GM19395 (cell line): Measurements from ENCODE around the gene DLGAP4.

Source experiments
- ATAC-seq: cut with Tn5 transposase; IDR thresholded peaks from one replicate; pipeline ENCODE4 v1.9.1; 2021; ENCODE audit warnings: mild to moderate bottlenecking, moderate library complexity; ENCODE audit not compliant: unreplicated experiment

DLGAP4 gene

DNA sequence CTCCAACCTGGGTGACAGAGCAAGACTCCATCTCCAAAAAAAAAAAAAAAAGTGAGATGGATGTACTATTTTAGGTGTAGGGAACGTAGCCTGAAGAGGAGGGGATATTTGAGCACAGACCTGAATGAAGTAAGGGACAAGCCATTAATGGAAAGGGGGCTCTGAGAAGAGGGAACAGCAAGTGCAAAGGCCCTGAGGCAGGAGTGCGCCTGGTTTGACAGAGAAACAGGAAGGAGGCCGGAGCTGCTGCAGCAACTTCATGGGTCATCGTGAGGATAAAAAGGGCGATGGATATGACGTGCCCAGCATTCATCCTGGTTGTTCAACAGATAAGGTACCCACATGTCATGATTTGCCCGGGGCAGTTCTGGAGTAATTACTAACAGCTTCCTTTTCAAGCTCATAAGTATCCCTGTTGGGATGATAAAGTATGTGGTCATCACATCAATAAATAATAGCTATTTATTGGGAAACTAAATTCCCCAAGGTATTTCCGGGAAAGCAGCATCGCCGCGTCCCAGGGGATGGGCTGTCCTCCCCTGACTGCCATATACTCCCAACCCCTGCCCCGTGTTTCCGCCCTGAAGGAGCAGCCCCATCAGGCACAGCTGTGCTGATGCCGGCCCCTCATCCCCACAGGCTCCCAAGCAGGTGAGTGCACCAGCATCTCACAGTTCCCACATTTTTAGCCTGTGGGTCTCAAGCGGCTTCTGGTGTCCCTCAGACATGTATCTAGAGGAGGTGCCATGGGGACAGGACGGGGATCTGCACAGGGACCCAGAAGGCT lies 43.4 kb downstream of the DLGAP4 start:
- ATAC-seq = no peak

GRCh38 chr20:36350439-36350838 lies 44.3 kb downstream of the DLGAP4 start:
- ATAC-seq = no peak

DNA sequence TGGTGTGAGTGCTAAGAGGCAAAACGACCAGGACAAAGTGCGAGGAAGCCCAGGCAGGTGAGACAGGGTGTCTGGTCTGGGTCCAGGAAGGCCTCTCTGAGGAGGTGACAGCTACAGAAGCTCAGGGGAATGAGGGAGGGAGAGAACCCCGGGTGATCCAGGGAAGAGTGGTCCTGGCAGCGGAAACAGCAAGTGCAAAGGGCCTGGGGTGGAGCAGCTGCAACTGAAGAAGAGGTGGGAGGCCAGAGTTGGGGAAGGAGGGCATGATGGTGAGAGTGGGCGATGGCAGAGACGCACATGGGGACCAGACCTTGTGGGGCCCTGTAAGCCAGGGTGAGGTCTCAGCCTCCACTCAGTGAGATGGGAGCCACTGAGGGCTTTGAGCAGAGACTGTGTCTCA lies 45.8 kb downstream of the DLGAP4 start:
- no peak for ATAC-seq

- no peak for ATAC-seq
These were observed 46.9 kb downstream of the DLGAP4 start for GRCh38 chr20:36352843-36353553.

DNA sequence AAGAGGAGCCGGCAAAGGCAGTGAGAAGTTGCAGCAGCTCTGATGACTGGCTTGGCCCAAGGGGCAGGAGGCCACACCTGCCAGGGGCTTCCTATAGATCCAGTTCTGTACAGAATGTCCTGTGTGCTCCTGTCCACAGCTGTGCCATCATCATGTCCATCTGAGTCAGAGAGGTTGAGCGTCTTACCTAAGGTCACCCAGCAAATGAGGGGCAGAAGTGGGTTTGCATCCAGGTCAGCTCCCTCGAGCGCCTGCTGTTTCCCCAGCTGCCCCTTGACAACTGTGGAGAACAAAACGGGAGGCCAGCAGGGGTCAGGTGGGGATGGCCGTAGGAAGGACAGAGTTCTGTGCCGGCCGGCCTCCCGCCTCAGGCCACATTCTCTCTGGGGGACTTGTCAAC lies 47.6 kb downstream of the DLGAP4 start:
- ATAC-seq = no peak

- ATAC-seq = no peak
These were observed 49.5 kb downstream of the DLGAP4 start for GRCh38 chr20:36355469-36356171.

- ATAC-seq = no peak
These were observed 53.7 kb downstream of the DLGAP4 start for GRCh38 chr20:36359668-36360406.

DNA sequence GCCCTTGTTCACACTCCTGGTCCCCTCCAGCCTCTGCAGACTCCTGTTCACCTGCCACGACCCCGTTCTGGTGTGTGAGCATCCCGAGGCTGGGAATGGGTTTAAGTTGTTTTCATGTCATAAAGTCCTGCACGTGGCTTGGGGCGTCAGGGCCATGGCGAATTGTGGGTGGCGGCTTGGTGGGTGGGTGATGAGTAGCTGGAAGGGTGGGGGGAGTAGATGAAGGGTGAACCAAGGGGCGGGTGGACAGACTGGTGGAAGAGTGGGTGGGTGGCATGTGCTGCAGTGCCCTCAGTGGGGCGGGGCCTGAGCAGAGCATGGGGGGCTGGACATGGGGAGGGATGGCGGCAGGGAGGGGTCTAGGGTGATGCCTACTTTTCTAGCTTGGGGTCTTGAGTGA lies 54.3 kb downstream of the DLGAP4 start:
- ATAC-seq = no peak

GRCh38 chr20:36361406-36361805 lies 55.3 kb downstream of the DLGAP4 start:
- ATAC-seq = no peak

DNA sequence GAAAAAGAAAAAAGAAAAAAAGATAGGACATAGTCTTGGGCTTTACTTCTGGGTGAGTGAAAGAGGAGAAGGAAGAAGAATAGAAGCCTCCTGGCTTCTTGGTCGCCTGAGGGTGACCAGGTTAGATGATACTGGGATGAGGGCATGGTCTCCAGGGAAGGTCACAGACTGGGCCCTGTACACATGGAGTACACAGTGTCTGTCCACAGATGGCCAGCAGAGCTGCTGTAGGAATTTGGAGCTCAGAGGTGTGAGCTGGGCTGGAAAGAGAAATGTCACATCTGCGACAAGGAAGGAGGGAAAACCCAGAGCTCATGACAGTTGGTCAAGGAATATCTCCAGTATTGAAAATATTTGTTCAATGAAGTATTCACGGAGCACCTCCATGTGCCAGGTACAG lies 56.1 kb downstream of the DLGAP4 start:
- ATAC-seq = no peak

GRCh38 chr20:36362978-36363713 lies 57.0 kb downstream of the DLGAP4 start:
- no peak for ATAC-seq

- no peak for ATAC-seq
These were observed 58.4 kb downstream of the DLGAP4 start for GRCh38 chr20:36364506-36364905.

- ATAC-seq = no peak
These were observed 60.7 kb downstream of the DLGAP4 start for GRCh38 chr20:36366623-36367369.

GRCh38 chr20:36367370-36367745 lies 61.2 kb downstream of the DLGAP4 start:
- ATAC-seq = no peak

GRCh38 chr20:36367907-36368799 lies 62.0 kb downstream of the DLGAP4 start:
- ATAC-seq = no peak

DNA sequence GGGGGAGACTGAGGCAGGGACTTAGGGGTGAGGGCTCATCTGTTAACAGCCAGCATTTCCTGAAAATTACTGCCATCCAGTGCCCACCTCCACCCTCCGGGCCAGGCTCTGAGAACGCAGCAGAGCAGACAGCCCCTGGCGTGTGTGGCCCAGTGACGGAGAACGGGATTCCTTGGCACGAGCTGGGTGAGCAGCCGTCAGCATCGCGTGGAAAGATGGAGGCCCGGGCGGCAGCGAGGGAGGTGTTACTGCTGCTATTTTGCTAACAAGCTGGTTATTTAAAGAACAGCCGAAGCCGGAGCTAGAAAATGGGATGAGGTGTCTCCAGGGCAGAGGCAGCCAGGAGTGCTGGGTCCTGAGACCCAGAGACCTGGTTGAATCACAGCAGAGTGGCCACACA lies 62.7 kb downstream of the DLGAP4 start:
- ATAC-seq = no peak

DNA sequence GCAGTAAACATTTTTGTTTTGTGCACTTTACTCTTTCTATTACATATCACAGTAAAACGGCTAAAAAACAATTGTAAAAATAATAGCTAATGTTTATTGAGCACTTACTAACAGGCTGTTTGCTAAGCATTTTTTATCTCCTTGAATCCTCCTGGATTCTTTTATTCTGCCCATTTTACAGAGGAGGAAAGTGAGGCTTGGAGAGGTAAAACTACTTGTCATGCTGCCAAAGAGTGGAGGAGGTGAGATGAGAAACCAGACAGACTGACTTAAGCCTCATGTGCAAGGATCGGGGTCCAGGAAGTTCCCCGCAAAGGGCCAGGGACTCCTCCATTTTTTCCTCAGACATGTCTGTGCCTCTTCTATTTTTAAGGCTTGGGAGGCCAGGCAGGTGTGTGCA lies 63.6 kb downstream of the DLGAP4 start:
- no peak for ATAC-seq

DNA sequence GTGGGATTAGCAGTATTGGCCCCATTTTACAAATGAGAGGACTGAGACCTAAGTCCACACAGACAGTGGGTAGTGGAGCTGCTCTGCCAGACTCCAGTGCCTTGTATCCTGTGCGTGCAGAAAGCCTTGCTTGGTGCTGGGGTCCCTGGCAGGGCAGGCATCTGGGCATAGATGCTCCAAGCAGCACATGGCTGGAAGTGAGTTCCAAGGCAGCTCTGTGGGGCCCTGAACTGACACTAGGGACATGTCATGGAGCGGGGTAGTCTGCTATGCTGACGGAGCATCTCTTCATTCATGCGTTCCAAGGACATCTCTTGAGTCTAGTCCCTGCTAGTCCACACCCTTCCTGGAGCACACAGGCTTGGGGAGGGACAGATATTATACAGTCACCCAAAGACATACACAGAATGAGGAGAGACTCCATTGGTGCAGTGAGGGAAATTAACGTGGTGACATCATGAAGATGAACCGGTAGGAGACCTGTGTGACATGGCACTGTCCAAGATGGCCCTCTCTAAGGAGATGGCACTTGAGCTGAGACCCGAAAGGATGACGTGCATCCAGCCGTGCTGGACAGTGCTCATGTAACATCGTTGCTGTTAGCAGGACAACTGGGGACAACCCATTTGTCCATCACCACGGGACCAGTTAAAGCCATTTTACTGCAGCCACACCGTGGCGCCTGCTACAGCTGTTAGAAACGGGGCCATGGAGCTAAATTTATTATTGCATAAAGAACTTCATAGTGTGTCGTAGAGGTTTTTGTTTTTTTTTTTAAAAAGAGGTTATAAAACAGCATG lies 65.1 kb downstream of the DLGAP4 start:
- no peak for ATAC-seq
